ENCODE results near the gene ELL2. TPM values are rescaled to one million over a fixed set of nuclear protein-coding genes. Genes with fewer than 3 reads are reported as not detected.

Gene ELL2
- 43.9 TPM for polyA plus RNA-seq (2013, experiment 1 of 2)
- polyA plus RNA-seq (2013, experiment 2 of 2) = 43.6 TPM

DNA sequence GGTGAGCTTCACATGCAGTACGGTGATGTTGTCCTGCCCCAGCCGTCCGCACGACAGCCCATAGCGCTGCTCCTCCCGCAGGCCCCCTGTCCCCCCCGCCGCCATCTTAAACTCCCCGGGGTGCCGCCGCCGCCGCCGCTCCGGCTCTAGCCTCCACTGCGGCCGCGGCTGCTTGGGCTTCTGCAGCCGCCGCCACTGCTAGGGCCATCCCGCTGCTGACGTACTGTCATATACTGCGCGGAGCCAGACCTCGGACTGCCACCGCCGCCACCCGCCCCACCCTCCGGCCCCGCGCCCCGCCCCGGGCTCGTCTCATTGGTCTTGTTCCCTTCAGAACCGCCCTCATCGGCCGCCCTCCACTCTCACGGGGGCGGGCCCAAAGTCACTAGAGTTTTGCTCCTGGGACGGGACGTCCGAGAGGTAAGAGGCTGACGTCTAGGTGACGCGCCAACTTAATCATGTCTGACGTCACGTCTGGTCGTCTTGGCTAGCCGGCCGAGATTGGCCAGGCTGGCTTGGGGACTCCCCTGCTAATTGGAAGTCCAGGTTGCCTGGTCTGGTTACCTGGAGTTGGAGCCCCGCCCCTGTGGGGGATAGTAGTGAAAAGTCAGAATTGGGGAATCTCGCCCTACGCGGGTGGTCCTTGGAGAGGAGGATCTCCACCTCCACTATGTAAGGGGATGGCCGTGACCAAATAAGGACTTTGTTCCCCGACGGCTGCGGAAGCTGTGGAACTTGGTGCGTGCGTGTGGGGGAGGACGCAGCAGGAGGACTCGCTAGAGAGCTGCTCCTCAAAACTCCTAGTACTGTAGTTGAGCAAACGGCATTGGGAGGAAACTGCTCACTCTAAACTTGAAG is at the start of gene ELL2:
ELL2 (minus strand) TSS at position 235 of the 858 bp plus-strand sequence; CDS start at position 105, 130 bp downstream.
- Histone ChIP-seq H3K23ac (ENCODE audit: low read length) (peak within 1 kb of the TSS; percentile 97), H3K4me2 (ENCODE audit: low read length) (peak within 1 kb of the TSS; percentile 68), H4K5ac (ENCODE audit: low read length) (no peak within 1 kb of the TSS), H3K18ac (ENCODE audit: low read length) (peak within 1 kb of the TSS; percentile 64), H3K4ac (ENCODE audit: low read depth, low read length) (peak within 1 kb of the TSS; percentile 71), H3K56ac (ENCODE audit: low read length) (peak within 1 kb of the TSS; percentile 96), H3K4me3 (ENCODE audit: low read length) (peak within 1 kb of the TSS; percentile 89), H3K79me2 (ENCODE audit: control insufficient read depth, insufficient read depth, low read length) (peaks cover 35% of the 10 kb centered on the region), H3K27me3 (ENCODE audit: insufficient read depth, low read length, poor library complexity) (no peaks in the 10 kb centered on the region), H3K79me1 (ENCODE audit: low read length) (peaks cover 20% of the 10 kb centered on the region), H4K8ac (ENCODE audit: low read depth, low read length) (peak within 1 kb of the TSS; percentile 16), H3K36me3 (ENCODE audit: control insufficient read depth, insufficient read depth, low read length) (no peaks in the 10 kb centered on the region), H2AK5ac (ENCODE audit: low read length) (no peak within 1 kb of the TSS), H3K27ac (ENCODE audit: low read depth, low read length) (peak within 1 kb of the TSS; percentile 75), H2BK5ac (ENCODE audit: low read length) (peak within 1 kb of the TSS; percentile 66), H2BK120ac (ENCODE audit: low read depth, low read length) (peak within 1 kb of the TSS; percentile 84), H3K4me1 (ENCODE audit: control insufficient read depth, low read depth, low read length) (peaks cover 22% of the 10 kb centered on the region), H3K9ac (ENCODE audit: low read length) (peak within 1 kb of the TSS; percentile 92), H2BK15ac (replicated peaks; ENCODE audit: low read depth) (peak within 1 kb of the TSS; percentile 80)
- WGBS (ENCODE audit: extremely low coverage, insufficient coverage, low lambda C conversion rate) = no CpG with 5 or more reads among the region's 63 CpGs
- DNase-seq = peak; percentile 100

DNA sequence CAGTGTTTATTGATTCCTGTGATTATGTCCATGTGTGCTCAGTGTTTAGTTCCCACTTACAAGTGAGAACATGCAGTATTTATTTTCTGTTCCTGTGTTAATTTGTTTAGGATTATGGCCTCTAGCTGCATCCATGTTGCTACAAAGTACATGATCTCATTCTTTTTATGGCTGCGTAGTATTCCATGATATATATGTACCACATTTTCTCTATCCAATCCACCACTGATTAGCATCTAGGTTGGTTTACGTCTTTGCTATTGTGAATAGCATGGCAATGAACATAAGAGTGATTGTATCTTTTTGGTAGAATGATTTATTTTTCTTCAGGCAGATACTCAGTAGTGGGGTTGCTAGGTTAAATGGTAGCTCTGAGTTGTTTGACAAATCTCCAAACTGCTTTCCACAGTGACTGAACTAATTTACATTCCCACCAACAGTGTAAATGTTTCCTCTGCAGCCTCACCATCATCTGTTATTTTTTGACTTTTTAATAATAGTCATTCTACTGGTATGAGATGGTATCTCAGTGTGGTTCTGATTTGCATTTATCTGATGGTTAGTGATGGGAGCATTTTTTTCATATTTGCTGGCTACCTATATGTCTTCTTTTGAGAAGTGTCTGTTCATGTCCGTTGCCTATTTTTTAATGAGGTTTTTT is 47.5 kb upstream of the ELL2 start:
- H3K36me3 ChIP-seq (ENCODE audit: control insufficient read depth, insufficient read depth, low read length) = no peaks in the 10 kb centered on the region
- no peak overlapping the region for H3K27ac ChIP-seq (ENCODE audit: low read depth, low read length)
- no peak overlapping the region for H2BK5ac ChIP-seq (ENCODE audit: low read length)
- no peak overlapping the region for H2BK120ac ChIP-seq (ENCODE audit: low read depth, low read length)
- no peak overlapping the region for H2BK15ac ChIP-seq (replicated peaks; ENCODE audit: low read depth)
- no peak overlapping the region for H3K56ac ChIP-seq (ENCODE audit: low read length)
- no peak for DNase-seq
- H3K23ac ChIP-seq (ENCODE audit: low read length) = no peak overlapping the region
- no peak overlapping the region for H4K8ac ChIP-seq (ENCODE audit: low read depth, low read length)
- no peak overlapping the region for H3K9ac ChIP-seq (ENCODE audit: low read length)
- H3K4me1 ChIP-seq (ENCODE audit: control insufficient read depth, low read depth, low read length) = no peaks in the 10 kb centered on the region
- no peaks in the 10 kb centered on the region for H3K79me1 ChIP-seq (ENCODE audit: low read length)
- no peaks in the 10 kb centered on the region for H3K27me3 ChIP-seq (ENCODE audit: insufficient read depth, low read length, poor library complexity)
- H3K18ac ChIP-seq (ENCODE audit: low read length) = no peak overlapping the region
- H4K5ac ChIP-seq (ENCODE audit: low read length) = no peak overlapping the region
- H3K79me2 ChIP-seq (ENCODE audit: control insufficient read depth, insufficient read depth, low read length) = no peaks in the 10 kb centered on the region
- WGBS (ENCODE audit: extremely low coverage, insufficient coverage, low lambda C conversion rate) = no CpG with 5 or more reads among the region's 3 CpGs
- H3K4me2 ChIP-seq (ENCODE audit: low read length) = no peak overlapping the region
- H3K4me3 ChIP-seq (ENCODE audit: low read length) = no peak overlapping the region
- H2AK5ac ChIP-seq (ENCODE audit: low read length) = no peak overlapping the region
- H3K4ac ChIP-seq (ENCODE audit: low read depth, low read length) = no peak overlapping the region

DNA sequence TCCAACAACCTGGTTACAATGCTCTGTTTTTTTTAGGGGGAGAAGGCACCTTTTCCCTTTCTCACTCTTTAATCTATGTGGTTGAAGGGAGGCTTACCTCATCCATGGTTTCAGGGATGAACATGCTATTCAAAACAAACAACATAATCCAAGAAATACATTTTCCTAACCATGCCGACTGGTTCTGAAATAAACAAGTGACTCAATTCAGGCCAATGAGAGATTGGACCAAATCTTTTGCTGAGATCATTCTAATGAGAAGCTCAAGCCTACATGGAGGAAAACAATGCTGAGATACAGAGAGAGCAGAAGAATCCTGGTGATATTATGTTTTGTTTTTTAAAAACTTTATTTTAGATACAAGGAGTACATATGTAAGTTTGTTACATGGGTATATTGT is 46.8 kb upstream of the ELL2 start:
- no CpG with 5 or more reads among the region's 1 CpG for WGBS (ENCODE audit: extremely low coverage, insufficient coverage, low lambda C conversion rate)
- no peaks in the 10 kb centered on the region for H3K79me1 ChIP-seq (ENCODE audit: low read length)
- no peak overlapping the region for H4K8ac ChIP-seq (ENCODE audit: low read depth, low read length)
- no peak overlapping the region for H3K4me3 ChIP-seq (ENCODE audit: low read length)
- no peak overlapping the region for H2AK5ac ChIP-seq (ENCODE audit: low read length)
- H3K4me2 ChIP-seq (ENCODE audit: low read length) = no peak overlapping the region
- H3K27me3 ChIP-seq (ENCODE audit: insufficient read depth, low read length, poor library complexity) = no peaks in the 10 kb centered on the region
- H3K23ac ChIP-seq (ENCODE audit: low read length) = no peak overlapping the region
- H4K5ac ChIP-seq (ENCODE audit: low read length) = no peak overlapping the region
- no peak overlapping the region for H3K56ac ChIP-seq (ENCODE audit: low read length)
- no peak overlapping the region for H3K9ac ChIP-seq (ENCODE audit: low read length)
- H2BK120ac ChIP-seq (ENCODE audit: low read depth, low read length) = no peak overlapping the region
- no peak overlapping the region for H3K27ac ChIP-seq (ENCODE audit: low read depth, low read length)
- H2BK15ac ChIP-seq (replicated peaks; ENCODE audit: low read depth) = no peak overlapping the region
- no peaks in the 10 kb centered on the region for H3K4me1 ChIP-seq (ENCODE audit: control insufficient read depth, low read depth, low read length)
- H2BK5ac ChIP-seq (ENCODE audit: low read length) = no peak overlapping the region
- H3K79me2 ChIP-seq (ENCODE audit: control insufficient read depth, insufficient read depth, low read length) = no peaks in the 10 kb centered on the region
- no peak for DNase-seq
- no peak overlapping the region for H3K4ac ChIP-seq (ENCODE audit: low read depth, low read length)
- H3K36me3 ChIP-seq (ENCODE audit: control insufficient read depth, insufficient read depth, low read length) = no peaks in the 10 kb centered on the region
- H3K18ac ChIP-seq (ENCODE audit: low read length) = no peak overlapping the region

DNA sequence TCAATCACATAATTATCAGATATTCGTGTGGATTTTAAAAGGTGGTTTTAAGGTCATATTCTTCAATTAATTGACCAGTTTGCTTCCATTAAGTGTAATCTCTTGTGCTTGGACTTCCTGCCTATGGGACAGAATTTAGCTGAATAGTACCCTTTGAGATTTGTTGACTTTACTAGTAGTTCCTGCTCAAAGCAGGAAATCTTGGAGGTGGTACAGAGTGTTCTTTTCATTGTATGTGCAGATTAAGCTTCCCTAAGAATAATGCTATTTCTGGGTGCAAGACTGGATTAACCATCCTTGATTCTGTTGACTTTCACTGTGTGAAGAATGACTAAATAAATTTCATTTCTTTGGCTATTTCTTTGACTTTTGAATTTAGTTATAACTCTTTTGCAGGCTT is 45.4 kb upstream of the ELL2 start:
- no peak overlapping the region for H3K27ac ChIP-seq (ENCODE audit: low read depth, low read length)
- H3K18ac ChIP-seq (ENCODE audit: low read length) = no peak overlapping the region
- H4K5ac ChIP-seq (ENCODE audit: low read length) = no peak overlapping the region
- H3K56ac ChIP-seq (ENCODE audit: low read length) = no peak overlapping the region
- no peak overlapping the region for H2BK15ac ChIP-seq (replicated peaks; ENCODE audit: low read depth)
- H2AK5ac ChIP-seq (ENCODE audit: low read length) = no peak overlapping the region
- H3K36me3 ChIP-seq (ENCODE audit: control insufficient read depth, insufficient read depth, low read length) = no peaks in the 10 kb centered on the region
- DNase-seq = no peak
- no peak overlapping the region for H2BK5ac ChIP-seq (ENCODE audit: low read length)
- H3K79me2 ChIP-seq (ENCODE audit: control insufficient read depth, insufficient read depth, low read length) = no peaks in the 10 kb centered on the region
- no peaks in the 10 kb centered on the region for H3K4me1 ChIP-seq (ENCODE audit: control insufficient read depth, low read depth, low read length)
- H4K8ac ChIP-seq (ENCODE audit: low read depth, low read length) = no peak overlapping the region
- no peaks in the 10 kb centered on the region for H3K27me3 ChIP-seq (ENCODE audit: insufficient read depth, low read length, poor library complexity)
- H3K4me3 ChIP-seq (ENCODE audit: low read length) = no peak overlapping the region
- no peak overlapping the region for H3K4me2 ChIP-seq (ENCODE audit: low read length)
- H2BK120ac ChIP-seq (ENCODE audit: low read depth, low read length) = no peak overlapping the region
- no peaks in the 10 kb centered on the region for H3K79me1 ChIP-seq (ENCODE audit: low read length)
- H3K23ac ChIP-seq (ENCODE audit: low read length) = no peak overlapping the region
- no CpG with 5 or more reads among the region's 1 CpG for WGBS (ENCODE audit: extremely low coverage, insufficient coverage, low lambda C conversion rate)
- no peak overlapping the region for H3K9ac ChIP-seq (ENCODE audit: low read length)
- no peak overlapping the region for H3K4ac ChIP-seq (ENCODE audit: low read depth, low read length)

DNA sequence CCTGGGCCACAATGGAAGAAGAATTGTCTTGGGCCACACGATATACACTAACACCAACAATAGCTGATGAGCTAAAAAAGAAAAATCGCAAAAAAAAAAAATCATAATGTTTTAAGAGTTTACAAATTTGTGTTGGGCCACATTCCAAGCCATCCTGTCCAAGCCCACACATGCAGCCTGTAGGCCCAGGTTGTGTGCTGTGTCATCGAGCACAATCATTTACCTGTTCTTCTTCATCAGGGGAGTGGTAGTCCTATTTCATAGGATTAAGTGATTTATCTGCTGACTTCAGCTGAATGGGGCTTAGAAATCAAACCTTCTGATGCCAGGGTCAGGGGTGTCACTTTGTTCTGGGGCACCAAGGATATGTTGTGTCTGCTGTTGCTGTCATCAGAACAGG is 44.6 kb upstream of the ELL2 start:
- H4K8ac ChIP-seq (ENCODE audit: low read depth, low read length) = no peak overlapping the region
- no peak overlapping the region for H3K4ac ChIP-seq (ENCODE audit: low read depth, low read length)
- no peak overlapping the region for H2AK5ac ChIP-seq (ENCODE audit: low read length)
- H3K27me3 ChIP-seq (ENCODE audit: insufficient read depth, low read length, poor library complexity) = no peaks in the 10 kb centered on the region
- no peak overlapping the region for H3K56ac ChIP-seq (ENCODE audit: low read length)
- H3K4me3 ChIP-seq (ENCODE audit: low read length) = no peak overlapping the region
- no peak overlapping the region for H2BK15ac ChIP-seq (replicated peaks; ENCODE audit: low read depth)
- H3K79me1 ChIP-seq (ENCODE audit: low read length) = no peaks in the 10 kb centered on the region
- no peak overlapping the region for H3K4me2 ChIP-seq (ENCODE audit: low read length)
- no CpG with 5 or more reads among the region's 3 CpGs for WGBS (ENCODE audit: extremely low coverage, insufficient coverage, low lambda C conversion rate)
- no peaks in the 10 kb centered on the region for H3K4me1 ChIP-seq (ENCODE audit: control insufficient read depth, low read depth, low read length)
- H3K36me3 ChIP-seq (ENCODE audit: control insufficient read depth, insufficient read depth, low read length) = no peaks in the 10 kb centered on the region
- H3K23ac ChIP-seq (ENCODE audit: low read length) = no peak overlapping the region
- no peaks in the 10 kb centered on the region for H3K79me2 ChIP-seq (ENCODE audit: control insufficient read depth, insufficient read depth, low read length)
- no peak overlapping the region for H2BK5ac ChIP-seq (ENCODE audit: low read length)
- no peak overlapping the region for H3K18ac ChIP-seq (ENCODE audit: low read length)
- no peak overlapping the region for H2BK120ac ChIP-seq (ENCODE audit: low read depth, low read length)
- no peak for DNase-seq
- H3K9ac ChIP-seq (ENCODE audit: low read length) = no peak overlapping the region
- no peak overlapping the region for H3K27ac ChIP-seq (ENCODE audit: low read depth, low read length)
- no peak overlapping the region for H4K5ac ChIP-seq (ENCODE audit: low read length)
